Measurements from ENCODE around the gene EIF4E1B. TPM values are rescaled to one million over a fixed set of nuclear protein-coding genes. Genes with fewer than 3 reads are reported as not detected.

EIF4E1B gene
- total and polyA plus RNA-seq, 7 donors: 0.36 TPM; not detected in 6

DNA sequence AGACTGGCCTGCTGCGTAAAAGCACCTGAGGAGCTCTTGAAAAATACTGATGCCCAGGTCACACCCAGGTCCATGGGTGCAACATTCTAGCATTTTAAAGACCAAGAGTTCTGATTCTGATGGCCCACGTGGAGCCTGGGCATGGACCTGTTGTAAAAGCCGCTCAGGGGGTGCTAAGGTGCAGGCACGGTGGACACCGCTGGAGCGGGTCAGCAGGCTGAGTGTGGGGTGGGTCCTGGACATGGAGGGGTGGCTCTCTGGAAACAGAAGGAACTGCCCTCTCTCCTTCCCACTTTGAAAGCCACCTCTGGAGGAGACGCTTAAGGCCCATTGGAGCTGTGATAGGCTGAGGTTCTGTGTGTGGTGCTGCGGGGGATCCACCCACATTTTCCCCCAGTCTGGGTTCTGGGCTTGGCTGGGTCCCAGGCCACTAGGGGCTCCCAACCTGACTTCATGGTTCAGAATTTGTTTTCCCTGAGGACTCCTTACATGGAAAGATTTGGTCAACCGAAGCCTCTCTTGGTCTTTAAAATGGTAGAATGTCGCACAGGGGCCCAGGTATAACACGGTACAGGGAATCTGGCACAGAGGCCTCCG is 37.1 kb upstream of the EIF4E1B start:
- Histone ChIP-seq H3K4me1 (peaks cover 0 to 13% (median 9%) of the 10 kb centered on the region in 4 donors), H3K27me3 (peaks cover 5 to 33% (median 8%) of the 10 kb centered on the region in 3 donors), H3K4me3 (no peak overlapping the region), H3K9me3 (no peaks in the 10 kb centered on the region), H3K27ac (no peak overlapping the region), H3K36me3 (no peaks in the 10 kb centered on the region)
- intact Hi-C loops (cut with DNase I): no loop called here
- no peak for TF ChIP-seq EP300 (IDR thresholded peaks at IDR 0.05)
- TF ChIP-seq POLR2AphosphoS5 (IDR thresholded peaks at IDR 0.05): no peak
- TF ChIP-seq, protein P1, sequence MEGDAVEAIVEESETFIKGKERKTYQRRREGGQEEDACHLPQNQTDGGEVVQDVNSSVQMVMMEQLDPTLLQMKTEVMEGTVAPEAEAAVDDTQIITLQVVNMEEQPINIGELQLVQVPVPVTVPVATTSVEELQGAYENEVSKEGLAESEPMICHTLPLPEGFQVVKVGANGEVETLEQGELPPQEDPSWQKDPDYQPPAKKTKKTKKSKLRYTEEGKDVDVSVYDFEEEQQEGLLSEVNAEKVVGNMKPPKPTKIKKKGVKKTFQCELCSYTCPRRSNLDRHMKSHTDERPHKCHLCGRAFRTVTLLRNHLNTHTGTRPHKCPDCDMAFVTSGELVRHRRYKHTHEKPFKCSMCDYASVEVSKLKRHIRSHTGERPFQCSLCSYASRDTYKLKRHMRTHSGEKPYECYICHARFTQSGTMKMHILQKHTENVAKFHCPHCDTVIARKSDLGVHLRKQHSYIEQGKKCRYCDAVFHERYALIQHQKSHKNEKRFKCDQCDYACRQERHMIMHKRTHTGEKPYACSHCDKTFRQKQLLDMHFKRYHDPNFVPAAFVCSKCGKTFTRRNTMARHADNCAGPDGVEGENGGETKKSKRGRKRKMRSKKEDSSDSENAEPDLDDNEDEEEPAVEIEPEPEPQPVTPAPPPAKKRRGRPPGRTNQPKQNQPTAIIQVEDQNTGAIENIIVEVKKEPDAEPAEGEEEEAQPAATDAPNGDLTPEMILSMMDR (IDR thresholded peaks at IDR 0.05): no peak
- no peak for TF ChIP-seq POLR2A (IDR thresholded peaks at IDR 0.05)
- no peak for DNase-seq
- 94 to 96% methylated on average over 12 of the region's 12 CpGs for WGBS, 2 donors

DNA sequence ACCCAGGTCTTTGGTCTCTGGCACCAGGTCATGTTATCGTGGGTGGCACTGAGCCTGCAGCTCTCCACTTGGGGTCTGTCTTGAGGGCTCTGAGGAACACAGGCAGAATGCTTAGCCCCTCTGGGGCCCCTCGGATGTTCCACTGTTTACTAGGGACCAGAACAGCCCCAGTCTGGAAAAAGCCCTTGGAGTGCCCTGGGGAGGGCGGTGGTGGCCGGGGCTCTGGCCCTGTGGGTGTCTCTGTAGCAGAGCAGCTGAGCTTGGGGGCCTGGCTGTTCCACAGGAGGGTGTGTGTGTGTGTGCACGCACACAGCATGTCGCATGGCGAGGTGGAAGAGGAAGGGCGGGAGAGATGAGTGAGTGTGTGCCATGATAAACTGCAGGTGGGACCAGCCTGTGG is 35.9 kb upstream of the EIF4E1B start:
- Histone ChIP-seq H3K27me3 (peaks cover 5 to 37% (median 8%) of the 10 kb centered on the region in 3 donors), H3K27ac (no peak overlapping the region), H3K9me3 (no peaks in the 10 kb centered on the region), H3K36me3 (no peaks in the 10 kb centered on the region), H3K4me3 (no peak overlapping the region), H3K4me1 (peaks cover 0 to 13% (median 9%) of the 10 kb centered on the region in 4 donors)
- TF ChIP-seq, protein P1 (IDR thresholded peaks at IDR 0.05): no peak
- TF ChIP-seq POLR2A (IDR thresholded peaks at IDR 0.05) (no peak), EP300 (IDR thresholded peaks at IDR 0.05) (no peak)
- intact Hi-C loops (cut with DNase I): no loop called here
- DNase-seq: no peak
- 91 to 93% methylated on average over 8 of the region's 8 CpGs for WGBS, 2 donors

DNA sequence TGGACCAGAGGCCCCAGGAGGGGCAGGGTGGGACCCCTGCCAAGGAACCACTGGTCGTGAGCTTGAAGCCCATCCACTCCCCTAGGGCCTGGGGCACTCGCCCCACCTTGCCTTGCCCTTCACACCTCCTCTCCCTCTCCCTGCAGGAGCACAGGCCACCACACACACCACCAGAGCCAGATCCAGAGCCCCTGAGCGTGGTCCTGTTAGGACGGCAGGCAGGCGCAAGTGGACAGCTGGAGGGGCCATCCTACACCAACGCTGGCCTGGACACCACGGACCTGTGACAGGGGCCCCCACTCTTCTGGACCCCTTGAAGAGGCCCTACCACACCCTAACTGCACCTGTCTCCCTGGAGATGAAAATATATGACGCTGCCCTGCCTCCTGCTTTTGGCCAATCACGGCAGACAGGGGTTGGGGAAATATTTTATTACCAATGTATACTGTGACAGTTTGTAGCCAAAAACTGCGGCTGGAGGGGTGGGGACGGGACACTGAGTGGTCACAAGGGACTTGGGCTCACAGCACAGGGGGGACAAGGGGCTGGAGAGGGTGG is 35.0 kb upstream of the EIF4E1B start:
- Histone ChIP-seq H3K36me3 (no peaks in the 10 kb centered on the region), H3K27ac (no peak overlapping the region), H3K4me1 (peaks cover 0 to 13% (median 9%) of the 10 kb centered on the region in 4 donors), H3K27me3 (peaks cover 5 to 37% (median 8%) of the 10 kb centered on the region in 3 donors), H3K9me3 (no peaks in the 10 kb centered on the region), H3K4me3 (no peak overlapping the region)
- intact Hi-C loops (cut with DNase I): no loop called here
- DNase-seq: no peak
- TF ChIP-seq POLR2AphosphoS5 (IDR thresholded peaks at IDR 0.05): no peak
- no peak for TF ChIP-seq EP300 (IDR thresholded peaks at IDR 0.05)
- TF ChIP-seq, protein P1 (IDR thresholded peaks at IDR 0.05): no peak
- no peak for TF ChIP-seq POLR2A (IDR thresholded peaks at IDR 0.05)
- 70 to 83% methylated on average over 11 of the region's 11 CpGs for WGBS, 2 donors

DNA sequence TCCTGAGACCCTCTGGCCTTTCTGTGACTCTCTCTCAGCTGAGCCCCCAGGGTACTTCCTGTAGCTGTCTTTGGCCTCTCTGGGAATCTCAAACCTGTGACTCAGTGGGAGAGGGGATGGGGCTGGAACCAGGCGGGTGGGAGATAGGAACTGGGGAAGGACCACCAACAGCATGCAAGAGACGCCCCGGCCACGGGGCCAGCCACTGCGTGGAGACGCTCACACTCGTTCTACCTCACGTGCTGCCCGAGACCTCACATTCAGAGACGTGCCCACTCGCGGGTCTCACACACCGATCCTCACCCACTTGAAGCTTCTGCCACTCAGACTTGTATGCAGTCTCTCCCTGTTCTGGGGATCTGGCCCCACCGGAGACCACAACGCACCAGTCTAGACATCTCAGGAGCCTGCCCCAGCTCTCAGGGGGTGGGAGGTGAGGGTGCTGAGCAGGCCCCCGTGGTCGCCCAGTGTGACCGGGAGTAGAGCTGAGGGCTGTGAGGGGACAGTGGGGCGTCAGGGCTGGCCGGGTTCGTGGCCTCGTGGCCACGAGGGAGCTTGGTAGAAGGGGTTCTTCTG is 34.3 kb upstream of the EIF4E1B start:
- Histone ChIP-seq H3K27ac (no peak overlapping the region), H3K27me3 (peaks cover 5 to 37% (median 8%) of the 10 kb centered on the region in 3 donors), H3K4me3 (peak overlapping the region in 2 of 4 donors; percentile 46 to 48), H3K9me3 (no peaks in the 10 kb centered on the region), H3K36me3 (no peaks in the 10 kb centered on the region), H3K4me1 (peaks cover 0 to 13% (median 9%) of the 10 kb centered on the region in 4 donors)
- DNase-seq: no peak
- TF ChIP-seq, protein P1 (IDR thresholded peaks at IDR 0.05): no peak
- TF ChIP-seq POLR2AphosphoS5 (IDR thresholded peaks at IDR 0.05) (no peak), EP300 (IDR thresholded peaks at IDR 0.05) (no peak), POLR2A (IDR thresholded peaks at IDR 0.05) (no peak)
- WGBS, 2 donors: 77 to 83% methylated on average over 23 of the region's 23 CpGs
- intact Hi-C loops (cut with DNase I): no loop called here
